HG03097 (cell line): Measurements from ENCODE around the gene XXYLT1.
"Not testable (repeated sequence)": the region's sequence is repeated elsewhere in the genome, so short reads cannot be mapped to it uniquely, and the experiment has no call there.

ENCODE experiments used
- ATAC-seq: cut with Tn5 transposase; IDR thresholded peaks from one replicate; pipeline ENCODE4 v1.9.1; 2021; ENCODE audit not compliant: unreplicated experiment, low FRiP score

The XXYLT1 gene

GRCh38 chr3:195236076-195236798, 34.7 kb downstream of the XXYLT1 start:
- ATAC-seq: no peak

DNA sequence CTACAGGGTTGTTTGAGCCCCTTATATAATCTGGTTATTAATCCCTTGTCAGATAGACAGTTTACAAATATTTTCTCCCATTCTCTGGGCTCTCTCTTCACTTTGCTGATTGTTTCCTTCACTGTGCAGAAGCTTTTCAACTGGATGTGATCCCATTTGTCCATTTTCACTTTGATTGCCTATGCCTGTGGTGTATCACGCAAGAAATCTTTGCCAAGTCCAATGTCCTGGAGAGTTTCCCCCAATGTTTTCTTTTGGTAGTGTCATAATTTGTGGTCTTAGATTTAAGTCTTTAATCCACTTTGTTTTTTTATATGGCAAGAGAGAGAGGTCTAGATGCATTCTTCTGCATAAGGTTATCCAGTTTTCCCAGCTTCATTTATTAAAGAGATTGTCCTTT, 40.7 kb downstream of the XXYLT1 start:
- ATAC-seq: no peak

DNA sequence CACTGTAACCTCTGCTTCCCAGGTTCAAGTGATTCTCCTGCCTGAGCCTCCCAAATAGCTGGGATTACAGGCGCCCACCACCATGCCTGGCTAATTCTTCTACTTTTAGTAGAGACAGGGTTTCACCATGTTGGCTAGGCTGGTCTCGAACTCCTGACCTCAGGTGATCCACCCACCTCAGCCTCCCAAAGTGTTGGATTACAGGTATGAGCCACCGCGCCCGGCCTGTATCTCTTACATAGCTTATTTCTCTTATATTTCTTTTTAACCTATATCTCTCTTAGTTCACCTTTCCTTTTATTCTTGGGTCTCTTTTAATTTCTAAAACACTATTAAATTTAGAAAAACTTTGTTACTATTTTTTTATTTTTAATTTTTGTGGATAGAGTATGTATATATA, 42.1 kb downstream of the XXYLT1 start:
- not testable (repeated sequence) for ATAC-seq

DNA sequence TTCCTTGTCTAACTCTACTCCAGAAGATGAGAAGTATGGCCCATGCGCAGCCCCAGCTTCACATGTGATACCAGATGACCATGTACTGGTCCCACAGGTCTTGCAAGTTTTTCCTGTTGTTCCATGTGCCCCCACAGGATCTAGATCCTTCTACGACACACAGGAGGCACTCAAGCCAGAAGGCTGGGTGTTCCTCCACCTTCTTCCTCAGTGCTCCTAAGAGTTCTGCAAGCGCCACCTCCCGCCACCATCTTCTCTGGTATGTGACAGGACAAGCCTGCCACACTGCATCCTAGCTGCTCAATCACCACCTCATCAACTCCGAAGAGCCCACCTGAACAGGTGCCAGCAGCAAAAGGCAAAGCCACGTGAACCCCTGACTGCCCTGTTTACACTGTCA, 43.1 kb downstream of the XXYLT1 start:
- ATAC-seq: no peak

- no peak for ATAC-seq
Measured at GRCh38 chr3:195226900-195227447, 44.0 kb downstream of the XXYLT1 start.

GRCh38 chr3:195226445-195226844, 44.5 kb downstream of the XXYLT1 start:
- no peak for ATAC-seq

- no peak for ATAC-seq
Measured at GRCh38 chr3:195224980-195225580, 45.9 kb downstream of the XXYLT1 start.

DNA sequence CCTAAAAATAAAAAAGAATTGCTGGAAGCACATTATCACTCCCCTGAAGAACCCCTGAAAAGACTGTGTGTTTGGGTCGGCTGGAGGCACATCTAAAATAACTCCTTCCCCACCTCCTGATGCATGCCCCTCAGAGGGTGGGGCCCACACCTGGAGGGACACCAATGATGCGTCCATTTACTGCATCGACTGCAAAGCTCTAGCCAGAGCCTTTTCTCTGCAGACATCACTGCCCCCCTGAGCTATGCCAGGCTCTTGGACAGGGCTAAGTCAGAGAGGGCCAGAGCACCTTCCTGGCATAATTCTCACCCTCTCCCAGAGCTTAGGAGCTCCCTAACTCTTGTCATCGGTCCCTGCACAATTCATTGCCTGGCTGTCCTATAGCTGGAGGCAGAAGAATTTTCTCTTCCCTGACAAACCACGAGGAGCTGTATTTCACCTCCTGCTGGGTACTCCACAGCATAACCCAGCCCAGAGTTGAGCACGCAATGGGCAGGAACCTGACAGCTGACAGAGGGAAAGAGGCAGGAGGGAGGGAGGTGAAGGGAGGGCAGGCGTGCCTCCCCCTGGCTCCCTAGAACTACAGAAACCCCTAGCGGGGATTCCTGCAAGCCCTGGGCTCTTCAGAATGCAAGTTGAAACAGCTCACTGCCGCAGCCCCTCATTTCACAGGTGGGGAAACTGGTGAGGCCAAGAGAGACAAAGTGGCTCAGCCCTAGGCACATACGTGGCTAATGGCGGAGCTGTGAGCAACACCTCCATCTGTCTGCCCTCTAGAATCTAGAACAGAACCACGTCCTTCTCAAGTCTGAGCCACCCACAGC, 46.6 kb downstream of the XXYLT1 start:
- ATAC-seq: no peak

DNA sequence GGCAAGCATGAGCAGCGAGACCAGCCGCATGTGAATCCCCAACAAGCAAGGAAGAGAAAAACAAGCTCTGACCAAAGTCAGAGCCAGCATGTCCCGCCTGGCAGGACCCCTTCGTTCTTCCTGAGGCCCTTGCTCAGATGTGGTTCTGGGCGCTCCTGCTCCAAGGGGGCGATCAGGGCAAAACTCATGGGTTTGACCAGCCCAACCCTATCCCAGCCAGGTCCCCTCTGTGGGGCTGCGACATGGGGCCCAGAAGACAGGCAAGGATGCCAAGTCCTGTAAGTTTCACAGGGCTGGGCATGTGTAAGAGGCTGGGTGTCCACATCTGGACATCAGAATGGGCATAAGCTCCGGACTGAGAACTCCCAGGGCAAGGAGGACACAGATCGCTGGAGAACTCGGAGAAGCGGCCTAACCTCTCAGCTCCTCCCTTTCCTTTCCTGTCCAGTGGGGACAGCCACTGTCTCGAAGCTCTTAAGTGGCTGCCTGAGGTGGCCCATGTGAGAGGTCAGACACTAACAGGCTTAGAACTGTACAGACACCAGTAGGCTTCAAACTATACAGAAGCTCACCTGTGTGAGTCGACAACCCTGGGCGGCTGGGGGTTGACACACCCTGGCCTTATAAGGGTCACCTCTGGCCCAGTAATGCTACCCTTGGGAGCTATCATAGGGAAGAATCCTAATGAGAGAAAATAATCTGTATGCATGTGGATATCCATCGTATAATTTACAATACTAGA, 48.9 kb downstream of the XXYLT1 start:
- no peak for ATAC-seq

GRCh38 chr3:195221015-195221853, 49.7 kb downstream of the XXYLT1 start:
- no peak for ATAC-seq

DNA sequence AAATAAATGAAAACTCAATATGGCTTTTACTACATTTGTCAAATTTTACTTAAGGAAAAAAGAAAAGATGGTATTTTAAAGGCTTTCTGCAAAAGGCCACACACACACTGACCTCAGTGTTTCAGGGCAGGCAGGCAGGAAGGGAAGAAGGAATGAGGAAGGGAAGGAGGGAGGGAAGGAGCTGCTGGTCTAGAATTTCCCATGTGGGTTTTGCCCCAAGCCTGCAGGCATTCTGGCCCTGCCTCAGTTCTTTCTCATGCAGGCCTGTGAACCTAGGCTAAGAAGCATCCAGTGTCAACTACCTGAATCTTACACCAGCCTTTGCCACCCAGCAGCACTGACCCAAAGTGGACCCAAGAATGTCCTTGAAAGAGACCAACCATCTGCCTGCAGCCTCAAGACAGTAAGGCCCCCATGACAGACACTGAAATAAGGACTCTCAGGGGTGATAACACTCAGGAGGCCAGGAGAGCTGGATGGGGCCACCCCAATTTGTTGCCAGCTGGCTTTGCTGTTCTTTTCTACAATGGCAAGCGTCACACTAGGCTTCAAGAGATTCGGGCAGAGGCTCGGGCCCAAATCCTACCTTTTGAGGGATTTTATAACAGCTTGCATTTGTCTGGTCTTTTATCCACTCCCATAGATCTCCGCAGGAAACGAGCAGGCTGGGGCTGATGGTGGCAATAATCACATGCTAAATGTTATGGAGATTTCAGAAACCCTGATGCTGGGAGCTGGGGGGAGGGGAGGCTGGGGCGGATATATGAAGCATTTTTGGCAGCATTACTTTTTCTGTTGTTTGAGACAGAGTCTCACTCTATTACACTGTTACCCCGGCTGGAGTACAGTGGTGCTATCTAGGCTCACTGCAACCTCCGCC, 51.4 kb downstream of the XXYLT1 start:
- ATAC-seq: no peak

DNA sequence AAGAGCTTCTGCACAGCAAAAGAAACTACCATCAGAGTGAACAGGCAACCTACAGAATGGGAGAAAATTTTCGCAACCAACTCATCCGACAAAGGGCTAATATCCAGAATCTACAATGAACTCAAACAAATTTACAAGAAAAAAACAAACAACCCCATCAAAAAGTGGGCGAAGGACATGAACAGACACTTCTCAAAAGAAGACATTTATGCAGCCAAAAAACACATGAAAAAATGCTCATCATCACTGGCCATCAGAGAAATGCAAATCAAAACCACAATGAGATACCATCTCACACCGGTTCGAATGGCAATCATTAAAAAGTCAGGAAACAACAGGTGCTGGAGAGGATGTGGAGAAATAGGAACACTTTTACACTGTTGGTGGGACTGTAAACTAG, 52.6 kb downstream of the XXYLT1 start:
- ATAC-seq: not testable (repeated sequence)

DNA sequence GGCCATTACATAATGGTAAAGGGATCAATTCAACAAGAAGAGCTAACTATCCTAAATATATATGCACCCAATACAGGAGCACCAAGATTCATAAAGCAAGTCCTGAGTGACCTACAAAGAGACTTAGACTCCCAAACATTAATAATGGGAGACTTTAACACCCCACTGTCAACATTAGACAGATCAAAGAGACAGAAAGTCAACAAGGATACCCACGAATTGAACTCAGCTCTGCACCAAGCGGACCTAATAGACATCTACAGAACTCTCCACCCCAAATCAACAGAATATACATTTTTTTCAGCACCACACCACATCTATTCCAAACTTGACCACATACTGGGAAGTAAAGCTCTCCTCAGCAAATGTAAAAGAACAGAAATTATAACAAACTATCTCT, 55.4 kb downstream of the XXYLT1 start:
- ATAC-seq: not testable (repeated sequence)

DNA sequence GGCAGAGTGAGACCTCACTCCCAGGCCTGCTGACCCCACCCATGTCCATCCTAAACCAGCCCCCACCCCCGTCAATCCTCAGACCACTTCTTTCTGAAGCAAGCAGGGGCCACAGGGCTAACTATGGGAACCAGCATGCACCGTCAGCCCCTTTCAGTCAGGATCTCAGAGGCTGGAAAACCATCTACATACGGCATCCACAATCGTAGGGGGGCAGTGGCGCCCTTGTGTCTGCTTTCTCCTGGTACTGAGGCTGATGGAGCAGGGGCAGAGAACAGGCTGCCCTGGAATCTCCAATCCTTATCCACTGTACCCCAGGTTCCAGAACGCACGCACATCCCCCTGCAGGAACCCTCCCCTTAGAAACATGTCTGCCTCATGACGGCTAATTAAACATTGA, 56.6 kb downstream of the XXYLT1 start:
- ATAC-seq: no peak

- ATAC-seq: no peak
Measured at GRCh38 chr3:195213639-195214315, 57.2 kb downstream of the XXYLT1 start.

DNA sequence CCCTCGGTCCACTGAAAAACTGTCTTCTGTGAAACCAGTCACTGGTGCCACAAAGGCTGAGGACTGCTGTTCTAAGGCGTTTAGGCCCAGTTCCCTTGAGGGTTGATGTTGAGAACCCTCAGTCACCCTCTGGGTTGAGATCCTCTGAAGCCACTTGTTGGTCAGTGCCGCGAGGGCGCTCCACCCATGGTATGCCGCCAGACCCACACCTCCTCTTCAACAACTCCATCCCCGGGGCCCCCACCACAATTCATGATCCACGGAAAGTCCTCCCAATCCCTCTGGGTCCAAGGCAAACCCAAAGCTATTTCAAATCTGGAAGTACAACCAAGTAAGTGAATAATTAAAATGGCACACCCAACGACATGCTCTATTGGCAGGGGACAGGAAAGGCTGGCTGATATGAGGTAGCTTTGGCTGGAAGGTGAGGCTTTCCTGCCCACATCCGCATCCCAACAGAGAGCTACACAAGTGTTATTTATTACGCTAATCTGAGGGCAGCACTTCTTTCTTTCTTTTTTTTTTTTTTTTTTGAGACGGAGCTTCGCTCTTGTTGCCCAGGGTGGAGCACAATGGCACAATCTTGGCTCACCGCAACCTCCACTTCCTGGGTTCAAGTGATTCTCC, 58.1 kb downstream of the XXYLT1 start:
- ATAC-seq: no peak

GRCh38 chr3:195212033-195212748, 58.8 kb downstream of the XXYLT1 start:
- no peak for ATAC-seq
